Stimulated activated naive CD4-positive, alpha-beta T cell (primary cell): Measurements from ENCODE around the gene PFKP.
"Not testable (repeated sequence)": the region's sequence is repeated elsewhere in the genome, so short reads cannot be mapped to it uniquely, and the experiment has no call there.

ENCODE experiments used
- DNase-seq, 6 experiments: peaks; one replicate each; lab custom pipeline; 2025; lab: John Stamatoyannopoulos, UW

The PFKP gene

DNA sequence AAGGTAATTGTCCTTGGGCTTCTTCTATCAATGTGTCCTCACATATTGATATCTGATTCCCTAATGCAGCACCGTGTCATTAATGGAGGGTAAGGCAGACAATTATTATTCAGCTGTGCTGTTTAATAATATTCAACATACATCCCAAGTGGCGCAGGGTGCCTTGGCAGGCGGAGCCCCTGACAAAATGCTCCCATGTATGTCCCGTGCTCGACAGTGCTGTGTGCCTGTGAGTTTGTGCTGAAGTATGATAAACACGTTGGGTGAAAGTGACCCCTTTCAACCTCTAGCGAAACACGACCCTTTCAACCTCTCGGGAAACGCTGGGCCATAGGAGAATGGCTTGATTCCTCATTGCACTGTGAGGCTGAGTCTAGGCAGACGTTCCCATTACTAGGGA, 31.3 kb downstream of the PFKP start:
- DNase-seq, result no peak

- DNase-seq, result no peak
Observed at GRCh38 chr10:3099291-3100092, 32.1 kb downstream of the PFKP start.

DNA sequence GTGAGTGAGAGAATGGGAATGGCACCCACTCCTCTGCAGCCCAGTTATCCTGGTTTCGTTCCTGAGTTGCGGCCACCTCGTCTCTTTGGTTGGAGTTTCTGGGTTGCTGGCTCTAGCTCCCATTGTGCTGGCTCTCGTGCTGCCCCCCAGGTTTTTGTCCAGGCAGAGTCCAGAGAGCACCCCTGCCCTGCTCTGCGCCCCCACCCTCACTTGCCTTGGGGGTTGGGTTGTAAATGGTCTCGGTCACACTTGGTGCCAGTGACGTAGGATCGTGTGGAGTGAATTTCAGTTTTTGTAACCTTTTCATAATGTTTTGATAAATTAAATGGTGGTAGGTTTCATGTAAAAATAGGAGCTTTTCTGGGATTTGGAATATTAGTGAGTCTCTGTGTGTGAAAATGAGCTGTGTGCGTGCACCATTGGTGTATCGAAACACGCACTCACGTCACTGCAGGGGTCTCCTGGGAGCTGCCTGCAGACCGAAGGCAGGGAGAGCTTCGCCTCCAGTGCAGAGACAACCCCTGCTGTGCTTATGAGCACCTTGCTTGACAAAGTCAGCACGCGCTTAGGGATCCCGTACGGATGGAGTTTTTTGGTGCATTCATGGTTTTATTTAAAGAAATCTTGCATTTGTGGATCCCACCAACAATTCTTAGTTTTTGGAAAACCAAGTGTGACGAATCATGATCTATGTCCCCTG, 32.9 kb downstream of the PFKP start:
- no peak for DNase-seq

GRCh38 chr10:3100856-3101640, 33.7 kb downstream of the PFKP start:
- no peak for DNase-seq

DNA sequence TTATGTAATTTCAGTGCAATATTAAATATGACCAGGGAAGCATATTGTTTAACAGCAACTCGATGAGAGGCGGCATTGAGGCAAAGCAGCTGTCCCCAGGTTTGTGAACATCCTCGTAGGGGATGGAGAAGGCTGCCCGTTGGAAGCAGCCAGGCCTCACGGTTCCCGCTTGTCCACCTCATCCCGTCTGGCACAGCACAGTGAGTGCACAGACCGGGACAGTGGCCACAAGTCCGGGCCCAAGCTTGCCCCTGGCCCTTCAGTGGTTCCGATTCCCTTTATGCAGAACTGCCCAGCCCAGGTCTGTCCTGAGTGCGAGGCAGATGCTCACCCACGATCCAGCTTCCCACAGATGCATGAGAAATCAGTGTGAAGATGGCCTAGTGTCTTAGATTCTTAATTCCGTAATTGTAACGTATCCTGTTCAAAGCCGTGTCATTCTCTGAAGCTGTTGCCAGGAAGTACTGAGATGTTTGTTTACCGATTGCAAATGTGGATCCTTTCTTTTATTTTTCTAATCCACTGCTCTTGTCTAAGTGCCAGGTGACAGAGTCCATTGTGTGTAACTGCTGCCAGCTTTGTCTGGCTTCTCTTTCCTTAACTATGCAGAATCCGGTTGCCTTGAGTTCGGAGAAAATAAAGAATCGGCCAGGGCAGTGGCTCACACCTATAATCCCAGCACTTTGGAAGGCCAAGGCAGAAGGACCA, 35.5 kb downstream of the PFKP start:
- no peak for DNase-seq

- DNase-seq, result no peak
Observed at GRCh38 chr10:3103646-3104045, 36.3 kb downstream of the PFKP start.

DNA sequence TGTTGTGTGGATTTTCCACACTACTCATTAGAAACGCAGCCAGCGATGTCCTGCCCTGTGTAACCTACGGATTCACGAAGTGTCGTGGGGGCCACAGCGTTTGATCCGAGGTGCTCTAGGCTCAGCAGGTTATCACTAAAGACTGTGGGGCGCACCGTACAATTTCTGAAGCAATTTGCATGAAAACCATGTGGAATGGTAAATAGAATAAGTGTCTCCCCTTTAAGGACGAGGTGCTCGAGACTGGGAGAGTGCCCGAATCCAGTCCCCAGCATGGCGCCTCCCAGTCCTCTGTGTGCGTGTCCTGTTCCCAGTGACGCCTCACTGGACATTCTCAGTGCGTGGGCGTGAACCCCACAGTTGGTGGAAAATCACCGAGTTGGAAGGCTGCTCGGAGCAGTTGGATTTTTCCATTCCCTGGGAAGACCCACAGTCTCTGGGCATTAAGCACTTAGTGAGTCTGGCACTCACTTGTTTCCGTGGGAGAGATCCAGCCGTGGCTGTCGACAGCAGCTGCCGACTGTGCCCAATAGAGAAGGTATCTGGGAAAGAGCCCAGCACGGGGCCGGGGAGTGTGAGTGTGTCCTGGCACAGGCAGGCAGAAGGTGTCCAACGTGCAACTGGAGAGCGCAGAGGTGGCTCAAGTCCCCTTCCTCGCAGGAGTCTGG, 37.0 kb downstream of the PFKP start:
- no peak for DNase-seq

DNA sequence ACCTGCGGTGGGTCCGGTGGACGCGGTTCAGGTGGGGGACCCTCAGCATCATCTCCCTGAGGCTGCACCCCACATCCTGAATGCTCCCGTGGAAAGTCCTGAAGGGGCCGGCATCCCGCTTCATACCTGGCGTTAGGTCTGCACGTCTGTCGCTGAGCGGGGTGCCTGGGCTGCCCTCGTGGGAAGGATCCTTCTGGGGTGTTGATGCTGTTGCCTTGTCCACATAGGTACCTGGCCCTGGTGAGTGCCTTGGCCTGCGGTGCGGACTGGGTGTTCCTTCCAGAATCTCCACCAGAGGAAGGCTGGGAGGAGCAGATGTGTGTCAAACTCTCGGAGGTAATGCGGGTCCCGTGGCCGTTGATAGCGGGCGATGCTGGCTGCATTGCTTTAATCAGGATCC, 37.8 kb downstream of the PFKP start:
- no peak for DNase-seq

GRCh38 chr10:3105905-3106304, 38.6 kb downstream of the PFKP start:
- DNase-seq, result no peak

GRCh38 chr10:3106328-3106727, 39.0 kb downstream of the PFKP start:
- DNase-seq, result not testable (repeated sequence)

GRCh38 chr10:3106928-3107425, 39.6 kb downstream of the PFKP start:
- DNase-seq, result no peak

GRCh38 chr10:3107426-3107961, 40.1 kb downstream of the PFKP start:
- DNase-seq, result no peak

GRCh38 chr10:3108033-3108432, 40.7 kb downstream of the PFKP start:
- DNase-seq, result no peak

DNA sequence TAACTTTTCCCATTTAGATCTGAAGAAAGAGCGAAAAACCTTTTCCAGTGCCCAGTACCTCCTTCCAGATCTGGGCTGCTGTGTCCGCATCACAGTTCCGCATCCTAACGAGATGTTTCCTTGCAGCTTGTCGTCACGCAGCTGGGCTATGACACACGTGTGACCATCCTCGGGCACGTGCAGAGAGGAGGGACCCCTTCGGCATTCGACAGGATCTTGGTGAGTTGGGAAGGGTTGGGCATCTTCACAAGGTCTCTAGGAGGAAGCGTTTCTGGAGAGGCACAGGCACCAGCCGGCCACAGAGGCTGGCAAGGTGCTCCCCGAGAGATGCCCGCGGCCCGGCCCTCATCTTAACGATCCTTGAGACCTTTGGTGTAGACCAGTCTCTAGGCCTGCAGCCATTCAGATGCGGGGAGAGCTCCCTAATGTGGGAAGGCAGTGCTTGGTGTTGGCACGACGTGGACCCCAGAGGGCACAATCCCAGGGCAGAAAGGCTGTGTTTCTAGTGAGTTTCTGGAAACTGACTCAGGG, 41.3 kb downstream of the PFKP start:
- DNase-seq, result no peak

DNA sequence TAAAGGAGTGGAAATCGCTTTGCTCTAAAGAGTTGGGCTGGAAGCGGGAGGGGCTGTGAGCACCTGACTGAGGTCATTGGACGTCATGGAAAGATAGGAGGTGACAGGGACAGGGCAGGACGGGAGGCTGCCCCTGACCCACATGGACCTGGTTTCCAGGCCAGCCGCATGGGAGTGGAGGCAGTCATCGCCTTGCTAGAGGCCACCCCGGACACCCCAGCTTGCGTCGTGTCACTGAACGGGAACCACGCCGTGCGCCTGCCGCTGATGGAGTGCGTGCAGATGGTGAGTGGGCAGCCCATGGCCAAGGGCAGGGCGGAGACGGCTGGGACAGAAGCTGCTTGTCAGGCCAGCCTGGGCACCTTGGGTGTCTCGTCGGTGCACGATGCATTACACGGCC, 41.8 kb downstream of the PFKP start:
- no peak for DNase-seq

DNA sequence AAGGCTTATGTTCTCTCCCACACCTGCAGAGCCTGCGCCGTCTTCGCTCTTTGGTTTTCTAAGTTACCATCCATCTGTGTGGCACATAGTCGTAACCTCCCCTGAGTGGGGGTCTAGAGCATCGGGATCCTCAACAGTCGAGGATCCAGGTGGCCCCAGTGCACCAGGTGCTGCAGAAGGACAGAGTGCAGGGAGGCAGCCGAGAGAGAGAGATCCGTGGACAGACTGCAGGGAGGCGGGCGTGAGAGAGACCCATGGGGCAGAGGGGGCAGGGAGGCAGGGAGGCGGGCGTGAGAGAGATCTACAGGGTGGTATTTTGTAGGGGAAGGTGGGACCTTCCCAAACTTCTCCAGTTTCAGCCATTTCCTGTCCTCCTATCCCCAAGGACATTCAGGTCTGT, 42.3 kb downstream of the PFKP start:
- no peak for DNase-seq

DNA sequence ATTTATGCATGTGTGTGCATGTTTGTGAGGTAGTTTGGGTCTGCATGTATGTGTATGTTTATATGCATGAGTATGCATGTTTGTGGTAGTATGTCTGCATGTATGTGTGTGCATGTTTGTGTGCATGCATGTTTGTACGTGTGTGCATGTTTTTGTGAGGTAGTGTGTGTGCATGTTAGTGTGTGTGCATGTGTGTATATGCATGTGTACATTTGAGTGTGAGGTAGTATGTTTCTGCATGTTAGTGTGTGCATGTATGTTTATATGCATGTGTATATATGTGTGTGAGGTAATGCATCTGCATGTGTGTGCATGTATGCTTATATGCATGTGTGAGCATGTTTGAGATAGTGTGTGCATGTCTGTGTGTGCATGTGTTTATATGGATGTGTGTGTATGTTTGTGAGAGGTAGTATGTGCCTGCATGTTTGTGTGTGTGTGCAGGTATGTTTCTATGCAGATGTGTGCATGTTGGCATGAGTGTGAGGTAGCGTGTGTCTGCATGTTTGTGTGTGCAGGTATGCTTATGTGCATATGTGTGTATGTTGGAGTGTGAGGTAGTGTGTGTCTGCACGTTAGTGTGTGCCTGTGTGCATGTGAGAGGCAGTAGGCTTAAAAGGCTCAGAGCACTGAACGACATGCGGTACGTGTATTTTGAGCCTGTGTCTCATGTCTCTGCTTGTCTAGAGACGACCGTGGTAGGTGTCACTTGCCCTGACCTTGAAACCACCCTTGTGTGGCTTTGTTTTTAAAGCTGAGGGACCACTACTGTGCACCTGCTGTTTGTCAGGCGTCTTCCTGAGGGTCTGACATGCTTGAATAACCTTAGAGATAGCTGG, 43.7 kb downstream of the PFKP start:
- no peak for DNase-seq

DNA sequence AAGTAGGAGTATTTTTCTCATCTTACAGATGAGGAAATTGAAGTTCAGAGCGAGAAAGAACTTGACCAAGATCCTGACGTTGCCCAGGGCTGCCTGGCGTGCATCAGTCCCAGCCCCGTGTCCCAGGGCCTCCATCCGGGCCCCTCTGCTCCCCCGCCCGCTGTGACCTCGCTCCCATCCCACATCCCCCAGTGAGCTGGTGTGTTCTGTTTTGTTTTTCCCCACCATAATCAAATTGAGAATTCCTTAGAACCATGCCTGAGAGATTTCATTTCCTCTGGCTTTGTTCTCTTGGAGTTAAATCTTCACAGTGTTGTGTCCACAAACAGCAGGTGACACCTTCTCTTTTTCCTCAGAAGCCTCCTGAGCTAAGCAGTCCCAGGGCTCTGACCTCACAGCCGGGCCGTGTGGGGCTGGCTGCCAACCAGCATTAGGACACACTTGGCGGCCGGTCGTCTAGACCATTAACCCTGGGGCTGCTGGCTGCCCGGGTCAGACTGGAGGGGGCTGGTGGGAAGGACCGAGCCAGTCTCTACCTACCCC, 44.3 kb downstream of the PFKP start:
- no peak for DNase-seq

- no peak for DNase-seq
Observed at GRCh38 chr10:3113343-3113720, 46.0 kb downstream of the PFKP start.

- DNase-seq, result no peak
Observed at GRCh38 chr10:3115685-3116084, 48.3 kb downstream of the PFKP start.
